Hepatic stellate cell (primary cell): ENCODE measurements around the gene ZNF503.

ENCODE experiments used
- DNase-seq: peaks from one replicate; pipeline ENCODE4 v3.0.0; 2011; ENCODE audit warnings: low spot score

The ZNF503 gene

GRCh38 chr10:75353183-75353582 lies 48.4 kb downstream of the ZNF503 start:
- no peak for DNase-seq

GRCh38 chr10:75352650-75353049 lies 48.9 kb downstream of the ZNF503 start:
- no peak for DNase-seq

GRCh38 chr10:75351637-75352036 lies 49.9 kb downstream of the ZNF503 start:
- no peak for DNase-seq

GRCh38 chr10:75350791-75351190 lies 50.8 kb downstream of the ZNF503 start:
- DNase-seq = peak; percentile 62
